ENCODE measurements around the gene CHD2. TPM values are rescaled to one million over a fixed set of nuclear protein-coding genes. Genes with fewer than 3 reads are reported as not detected.

CHD2 gene
- total RNA-seq, 1 experiment from 2014 or later, result 101 TPM

- TF ChIP-seq AFF4 (CRISPR knock-in tag; IDR thresholded peaks at IDR 0.05; ENCODE audit: borderline replicate concordance) (no peak), USF2 (CRISPR knock-in tag; IDR thresholded peaks at IDR 0.05) (no peak), ZNF423 (CRISPR knock-in tag; IDR thresholded peaks at IDR 0.05) (no peak), PRRX2 (CRISPR knock-in tag; IDR thresholded peaks at IDR 0.05) (no peak), IRF2 (CRISPR knock-in tag; IDR thresholded peaks at IDR 0.05; ENCODE audit: borderline replicate concordance, low read depth) (no peak), E2F4 (CRISPR knock-in tag; IDR thresholded peaks at IDR 0.05; ENCODE audit: borderline replicate concordance, low read depth) (no peak), HMGA2 (CRISPR knock-in tag; IDR thresholded peaks at IDR 0.05) (no peak)
- TF ChIP-seq, protein P1, sequence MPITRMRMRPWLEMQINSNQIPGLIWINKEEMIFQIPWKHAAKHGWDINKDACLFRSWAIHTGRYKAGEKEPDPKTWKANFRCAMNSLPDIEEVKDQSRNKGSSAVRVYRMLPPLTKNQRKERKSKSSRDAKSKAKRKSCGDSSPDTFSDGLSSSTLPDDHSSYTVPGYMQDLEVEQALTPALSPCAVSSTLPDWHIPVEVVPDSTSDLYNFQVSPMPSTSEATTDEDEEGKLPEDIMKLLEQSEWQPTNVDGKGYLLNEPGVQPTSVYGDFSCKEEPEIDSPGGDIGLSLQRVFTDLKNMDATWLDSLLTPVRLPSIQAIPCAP (CRISPR knock-in tag; IDR thresholded peaks at IDR 0.05), result no peak
These were observed 20.0 kb upstream of the CHD2 start (continued) for GRCh38 chr15:92879949-92880725.

- Mint-ChIP-seq H3K36me3 (peaks cover 24% of the 10 kb centered on the region), H3K27ac (peak overlapping the region; percentile 99), H3K27me3 (ENCODE audit: low read depth) (no peaks in the 10 kb centered on the region), H3K4me3 (no peak overlapping the region), H3K9me3 (no peaks in the 10 kb centered on the region), H3K4me1 (peaks cover 52% of the 10 kb centered on the region)
- DNase-seq (ENCODE audit: low spot score) (no peak), ATAC-seq (no peak)
- ChIA-PET POLR2A (interaction anchor here (2.0 to 8.6 kb wide), 5 partner anchors 14 to 71 kb away, joined by 15 to 226 read pairs (median 89); partner anchors contain the start of gene CHD2), CTCF (interaction anchor here (0.5 to 4.7 kb wide), 3 partner anchors 72 to 83 kb away, joined by 3 to 48 read pairs (median 6); no protein-coding TSS in a partner anchor)
- no peak for TF ChIP-seq USF2 (CRISPR knock-in tag; IDR thresholded peaks at IDR 0.05)
- no peak for TF ChIP-seq PRRX2 (CRISPR knock-in tag; IDR thresholded peaks at IDR 0.05)
- TF ChIP-seq, protein P2, sequence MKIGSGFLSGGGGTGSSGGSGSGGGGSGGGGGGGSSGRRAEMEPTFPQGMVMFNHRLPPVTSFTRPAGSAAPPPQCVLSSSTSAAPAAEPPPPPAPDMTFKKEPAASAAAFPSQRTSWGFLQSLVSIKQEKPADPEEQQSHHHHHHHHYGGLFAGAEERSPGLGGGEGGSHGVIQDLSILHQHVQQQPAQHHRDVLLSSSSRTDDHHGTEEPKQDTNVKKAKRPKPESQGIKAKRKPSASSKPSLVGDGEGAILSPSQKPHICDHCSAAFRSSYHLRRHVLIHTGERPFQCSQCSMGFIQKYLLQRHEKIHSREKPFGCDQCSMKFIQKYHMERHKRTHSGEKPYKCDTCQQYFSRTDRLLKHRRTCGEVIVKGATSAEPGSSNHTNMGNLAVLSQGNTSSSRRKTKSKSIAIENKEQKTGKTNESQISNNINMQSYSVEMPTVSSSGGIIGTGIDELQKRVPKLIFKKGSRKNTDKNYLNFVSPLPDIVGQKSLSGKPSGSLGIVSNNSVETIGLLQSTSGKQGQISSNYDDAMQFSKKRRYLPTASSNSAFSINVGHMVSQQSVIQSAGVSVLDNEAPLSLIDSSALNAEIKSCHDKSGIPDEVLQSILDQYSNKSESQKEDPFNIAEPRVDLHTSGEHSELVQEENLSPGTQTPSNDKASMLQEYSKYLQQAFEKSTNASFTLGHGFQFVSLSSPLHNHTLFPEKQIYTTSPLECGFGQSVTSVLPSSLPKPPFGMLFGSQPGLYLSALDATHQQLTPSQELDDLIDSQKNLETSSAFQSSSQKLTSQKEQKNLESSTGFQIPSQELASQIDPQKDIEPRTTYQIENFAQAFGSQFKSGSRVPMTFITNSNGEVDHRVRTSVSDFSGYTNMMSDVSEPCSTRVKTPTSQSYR (CRISPR knock-in tag; IDR thresholded peaks at IDR 0.05), result no peak
- TF ChIP-seq HMGXB4 (CRISPR knock-in tag; IDR thresholded peaks at IDR 0.05), result no peak
- TF ChIP-seq NR2C2 (CRISPR knock-in tag; IDR thresholded peaks at IDR 0.05), result no peak
- no peak for TF ChIP-seq TCF7 (CRISPR knock-in tag; IDR thresholded peaks at IDR 0.05; ENCODE audit: low read depth)
- no peak for TF ChIP-seq ZNF671 (CRISPR knock-in tag; IDR thresholded peaks at IDR 0.05)
- no peak for TF ChIP-seq SOX15 (CRISPR knock-in tag; IDR thresholded peaks at IDR 0.05)
- no peak for TF ChIP-seq HMGA2 (CRISPR knock-in tag; IDR thresholded peaks at IDR 0.05)
- TF ChIP-seq, protein P3, sequence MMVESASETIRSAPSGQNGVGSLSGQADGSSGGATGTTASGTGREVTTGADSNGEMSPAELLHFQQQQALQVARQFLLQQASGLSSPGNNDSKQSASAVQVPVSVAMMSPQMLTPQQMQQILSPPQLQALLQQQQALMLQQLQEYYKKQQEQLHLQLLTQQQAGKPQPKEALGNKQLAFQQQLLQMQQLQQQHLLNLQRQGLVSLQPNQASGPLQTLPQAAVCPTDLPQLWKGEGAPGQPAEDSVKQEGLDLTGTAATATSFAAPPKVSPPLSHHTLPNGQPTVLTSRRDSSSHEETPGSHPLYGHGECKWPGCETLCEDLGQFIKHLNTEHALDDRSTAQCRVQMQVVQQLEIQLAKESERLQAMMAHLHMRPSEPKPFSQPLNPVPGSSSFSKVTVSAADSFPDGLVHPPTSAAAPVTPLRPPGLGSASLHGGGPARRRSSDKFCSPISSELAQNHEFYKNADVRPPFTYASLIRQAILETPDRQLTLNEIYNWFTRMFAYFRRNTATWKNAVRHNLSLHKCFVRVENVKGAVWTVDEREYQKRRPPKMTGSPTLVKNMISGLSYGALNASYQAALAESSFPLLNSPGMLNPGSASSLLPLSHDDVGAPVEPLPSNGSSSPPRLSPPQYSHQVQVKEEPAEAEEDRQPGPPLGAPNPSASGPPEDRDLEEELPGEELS (CRISPR knock-in tag; IDR thresholded peaks at IDR 0.05), result no peak
- no peak for TF ChIP-seq FOXK1 (CRISPR knock-in tag; IDR thresholded peaks at IDR 0.05)
- TF ChIP-seq SMAD4 (CRISPR knock-in tag; IDR thresholded peaks at IDR 0.05), result no peak
- TF ChIP-seq ETV6 (CRISPR knock-in tag; IDR thresholded peaks at IDR 0.05), result no peak
- TF ChIP-seq, protein P4, sequence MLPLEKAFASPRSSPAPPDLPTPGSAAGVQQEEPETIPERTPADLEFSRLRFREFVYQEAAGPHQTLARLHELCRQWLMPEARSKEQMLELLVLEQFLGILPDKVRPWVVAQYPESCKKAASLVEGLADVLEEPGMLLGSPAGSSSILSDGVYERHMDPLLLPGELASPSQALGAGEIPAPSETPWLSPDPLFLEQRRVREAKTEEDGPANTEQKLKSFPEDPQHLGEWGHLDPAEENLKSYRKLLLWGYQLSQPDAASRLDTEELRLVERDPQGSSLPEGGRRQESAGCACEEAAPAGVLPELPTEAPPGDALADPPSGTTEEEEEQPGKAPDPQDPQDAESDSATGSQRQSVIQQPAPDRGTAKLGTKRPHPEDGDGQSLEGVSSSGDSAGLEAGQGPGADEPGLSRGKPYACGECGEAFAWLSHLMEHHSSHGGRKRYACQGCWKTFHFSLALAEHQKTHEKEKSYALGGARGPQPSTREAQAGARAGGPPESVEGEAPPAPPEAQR (CRISPR knock-in tag; IDR thresholded peaks at IDR 0.05), result no peak
These were observed 19.3 kb upstream of the CHD2 start for GRCh38 chr15:92880796-92881195.

All from WTC11 (cell line).